Transverse colon (tissue), 4 donors: ENCODE measurements around the gene SOX5.

Experiments
- POLR2AphosphoS5 ChIP-seq, 3 donors: sonication (generic); formaldehyde crosslinking; IDR thresholded peaks; one replicate each; pipeline ENCODE4 v1.6.1; 2016; ENCODE audit warnings: antibody characterized with exemption in 3 of 3
- TF ChIP-seq, protein P1 (sequence below), 5 experiments: fragments of 200-600 bp in 3 of 5; fragments of 450-650 bp in 2 of 5; sonication (generic) in 3 of 5; IDR thresholded peaks; 1 replicate in 2 of 5; 2 replicates in 3 of 5; pipeline ENCODE4 v1.5.1; 2016 to 2017; ENCODE audit warnings: antibody characterized with exemption in 5 of 5, inconsistent platforms in 3 of 5, mild to moderate bottlenecking in 2 of 5, moderate library complexity in 1 of 5

DNA sequence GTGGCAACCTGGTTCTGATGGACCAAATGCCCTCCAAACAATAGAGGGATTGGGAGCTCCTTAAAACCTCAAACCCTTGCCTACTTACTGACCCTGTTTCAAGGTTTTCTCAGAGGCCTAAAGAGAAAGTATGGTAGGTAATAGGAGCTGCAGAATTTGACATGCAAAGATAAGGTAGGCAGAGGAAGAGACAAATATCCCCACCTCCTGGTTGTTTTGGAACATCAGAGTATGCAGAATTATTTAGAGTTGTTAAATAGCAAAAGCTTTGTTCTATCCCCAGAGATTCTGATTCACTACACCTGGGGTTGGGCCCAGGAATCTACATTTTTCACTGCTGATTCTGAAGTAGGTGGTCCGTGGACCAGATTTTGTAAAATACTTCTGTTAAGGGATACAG lies 421.2 kb downstream of the SOX5 start:
- TF ChIP-seq, protein P1, sequence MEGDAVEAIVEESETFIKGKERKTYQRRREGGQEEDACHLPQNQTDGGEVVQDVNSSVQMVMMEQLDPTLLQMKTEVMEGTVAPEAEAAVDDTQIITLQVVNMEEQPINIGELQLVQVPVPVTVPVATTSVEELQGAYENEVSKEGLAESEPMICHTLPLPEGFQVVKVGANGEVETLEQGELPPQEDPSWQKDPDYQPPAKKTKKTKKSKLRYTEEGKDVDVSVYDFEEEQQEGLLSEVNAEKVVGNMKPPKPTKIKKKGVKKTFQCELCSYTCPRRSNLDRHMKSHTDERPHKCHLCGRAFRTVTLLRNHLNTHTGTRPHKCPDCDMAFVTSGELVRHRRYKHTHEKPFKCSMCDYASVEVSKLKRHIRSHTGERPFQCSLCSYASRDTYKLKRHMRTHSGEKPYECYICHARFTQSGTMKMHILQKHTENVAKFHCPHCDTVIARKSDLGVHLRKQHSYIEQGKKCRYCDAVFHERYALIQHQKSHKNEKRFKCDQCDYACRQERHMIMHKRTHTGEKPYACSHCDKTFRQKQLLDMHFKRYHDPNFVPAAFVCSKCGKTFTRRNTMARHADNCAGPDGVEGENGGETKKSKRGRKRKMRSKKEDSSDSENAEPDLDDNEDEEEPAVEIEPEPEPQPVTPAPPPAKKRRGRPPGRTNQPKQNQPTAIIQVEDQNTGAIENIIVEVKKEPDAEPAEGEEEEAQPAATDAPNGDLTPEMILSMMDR (IDR thresholded peaks at IDR 0.05), result no peak
- TF ChIP-seq POLR2AphosphoS5 (IDR thresholded peaks at IDR 0.05), result no peak
